Fibroblast of the aortic adventitia (primary cell): Measurements from ENCODE around the gene PLXND1. TPM values are rescaled to one million over a fixed set of nuclear protein-coding genes. Genes with fewer than 3 reads are reported as not detected.
A peak's percentile ranks its signal among the peaks of the same experiment; 100 is the strongest.

ENCODE experiments used
- DNase-seq: peaks from one replicate; pipeline ENCODE4 v3.0.0-alpha.2; 2010; ENCODE audit warnings: low read depth
- H3K4me3 ChIP-seq: 2 replicates; pipeline ENCODE4 v1.5.1; 2011; ENCODE audit warnings: low read depth, mild to moderate bottlenecking, control low read depth, low read length, moderate library complexity
- total RNA-seq: library from RNA; depleted of rRNA; stranded (reverse); fragments of >200 nt; gene quantifications from 2 replicates; pipeline ENCODE4 v1.2.3, GENCODE V29; 2012; ENCODE audit warnings: low replicate concordance
- TF ChIP-seq, protein P1 (sequence below): IDR thresholded peaks from 2 replicates; pipeline ENCODE4 v1.5.1; 2011; ENCODE audit warnings: mild to moderate bottlenecking, low read length, control low read depth, inconsistent platforms; ENCODE audit not compliant: insufficient read depth

PLXND1 gene
- total RNA-seq, 1 donor = 31.4 TPM

- peak overlapping the region; percentile 25 for H3K4me3 ChIP-seq
- DNase-seq = peak; percentile 6
- TF ChIP-seq, protein P1, sequence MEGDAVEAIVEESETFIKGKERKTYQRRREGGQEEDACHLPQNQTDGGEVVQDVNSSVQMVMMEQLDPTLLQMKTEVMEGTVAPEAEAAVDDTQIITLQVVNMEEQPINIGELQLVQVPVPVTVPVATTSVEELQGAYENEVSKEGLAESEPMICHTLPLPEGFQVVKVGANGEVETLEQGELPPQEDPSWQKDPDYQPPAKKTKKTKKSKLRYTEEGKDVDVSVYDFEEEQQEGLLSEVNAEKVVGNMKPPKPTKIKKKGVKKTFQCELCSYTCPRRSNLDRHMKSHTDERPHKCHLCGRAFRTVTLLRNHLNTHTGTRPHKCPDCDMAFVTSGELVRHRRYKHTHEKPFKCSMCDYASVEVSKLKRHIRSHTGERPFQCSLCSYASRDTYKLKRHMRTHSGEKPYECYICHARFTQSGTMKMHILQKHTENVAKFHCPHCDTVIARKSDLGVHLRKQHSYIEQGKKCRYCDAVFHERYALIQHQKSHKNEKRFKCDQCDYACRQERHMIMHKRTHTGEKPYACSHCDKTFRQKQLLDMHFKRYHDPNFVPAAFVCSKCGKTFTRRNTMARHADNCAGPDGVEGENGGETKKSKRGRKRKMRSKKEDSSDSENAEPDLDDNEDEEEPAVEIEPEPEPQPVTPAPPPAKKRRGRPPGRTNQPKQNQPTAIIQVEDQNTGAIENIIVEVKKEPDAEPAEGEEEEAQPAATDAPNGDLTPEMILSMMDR = no peak
Observed at GRCh38 chr3:129595544-129596193, 10.8 kb downstream of the PLXND1 start.

DNA sequence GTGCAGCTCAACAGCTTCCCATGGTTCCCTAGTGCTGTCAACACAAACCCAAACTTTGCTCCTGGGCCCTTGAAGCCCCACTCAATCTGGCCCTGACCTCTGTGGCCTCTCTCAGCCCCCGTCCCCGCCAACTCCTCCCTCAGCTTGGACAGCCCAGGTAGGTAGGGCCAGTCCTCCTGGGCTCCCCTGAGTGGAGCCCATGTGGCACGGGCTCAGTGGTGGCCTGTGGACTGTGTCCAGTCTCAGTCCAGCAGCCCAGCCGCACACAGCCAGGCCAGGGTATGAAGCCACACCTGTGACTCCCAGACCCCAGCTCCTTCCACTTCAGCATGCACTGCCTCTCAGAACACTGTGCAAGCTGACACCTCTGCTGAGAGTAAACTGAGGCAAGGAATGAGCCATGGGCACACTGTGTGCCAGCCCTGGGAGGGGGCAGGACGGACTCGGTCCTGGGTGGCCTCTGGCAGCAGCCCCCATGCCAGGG is 11.5 kb downstream of the PLXND1 start:
- TF ChIP-seq, protein P1 = no peak
- no peak overlapping the region for H3K4me3 ChIP-seq
- no peak for DNase-seq

GRCh38 chr3:129594409-129594808 is 12.1 kb downstream of the PLXND1 start:
- TF ChIP-seq, protein P1 = no peak
- H3K4me3 ChIP-seq = no peak overlapping the region

GRCh38 chr3:129593595-129594339 is 12.7 kb downstream of the PLXND1 start:
- no peak for DNase-seq
- H3K4me3 ChIP-seq = no peak overlapping the region
- TF ChIP-seq, protein P1 = no peak

More at GRCh38 chr3:129594409-129594808, 12.1 kb downstream of the PLXND1 start:
- no peak for DNase-seq

GRCh38 chr3:129593230-129593594 is 13.3 kb downstream of the PLXND1 start:
- TF ChIP-seq, protein P1 = no peak
- no peak for DNase-seq
- H3K4me3 ChIP-seq = no peak overlapping the region

DNA sequence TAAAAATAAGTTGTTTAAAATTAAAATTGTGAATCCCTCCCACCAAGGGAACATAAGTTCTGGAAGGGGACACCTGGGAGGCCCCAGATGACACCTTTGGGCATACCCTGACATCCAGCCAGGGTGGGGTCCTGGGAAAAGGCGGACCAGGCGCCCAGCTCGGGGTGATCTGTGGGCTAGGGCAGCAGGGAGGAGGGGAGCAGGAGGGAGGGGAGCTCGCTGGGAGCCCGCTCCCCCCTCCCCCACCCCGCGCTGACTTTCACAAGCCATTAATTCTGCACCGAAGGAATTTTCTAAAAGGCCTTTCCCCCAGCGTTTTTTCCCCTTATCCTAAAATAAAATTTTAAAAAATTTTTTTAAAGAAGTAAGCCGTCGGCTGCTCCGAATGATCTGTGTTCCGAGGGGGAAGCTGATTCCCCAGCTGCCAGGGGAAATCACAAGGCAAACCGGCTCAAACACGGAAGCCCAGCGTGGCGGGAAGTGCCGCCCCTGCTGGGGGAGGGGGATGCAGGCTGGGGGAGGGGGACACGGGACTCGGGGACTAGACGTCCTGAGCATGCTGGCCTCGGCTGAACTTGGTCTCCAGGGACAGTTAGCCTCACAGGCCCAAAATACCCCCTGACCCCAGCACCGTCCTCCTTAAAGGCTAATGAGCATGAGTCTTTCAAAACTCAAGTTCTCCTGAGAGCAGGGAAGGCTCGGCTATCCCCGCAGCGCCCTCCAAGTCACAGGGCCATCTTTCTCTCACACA is 13.9 kb downstream of the PLXND1 start:
- DNase-seq = peak; percentile 26
- no peak overlapping the region for H3K4me3 ChIP-seq
- TF ChIP-seq, protein P1 = no peak
